Measurements from ENCODE around the gene HS3ST6.

DNA sequence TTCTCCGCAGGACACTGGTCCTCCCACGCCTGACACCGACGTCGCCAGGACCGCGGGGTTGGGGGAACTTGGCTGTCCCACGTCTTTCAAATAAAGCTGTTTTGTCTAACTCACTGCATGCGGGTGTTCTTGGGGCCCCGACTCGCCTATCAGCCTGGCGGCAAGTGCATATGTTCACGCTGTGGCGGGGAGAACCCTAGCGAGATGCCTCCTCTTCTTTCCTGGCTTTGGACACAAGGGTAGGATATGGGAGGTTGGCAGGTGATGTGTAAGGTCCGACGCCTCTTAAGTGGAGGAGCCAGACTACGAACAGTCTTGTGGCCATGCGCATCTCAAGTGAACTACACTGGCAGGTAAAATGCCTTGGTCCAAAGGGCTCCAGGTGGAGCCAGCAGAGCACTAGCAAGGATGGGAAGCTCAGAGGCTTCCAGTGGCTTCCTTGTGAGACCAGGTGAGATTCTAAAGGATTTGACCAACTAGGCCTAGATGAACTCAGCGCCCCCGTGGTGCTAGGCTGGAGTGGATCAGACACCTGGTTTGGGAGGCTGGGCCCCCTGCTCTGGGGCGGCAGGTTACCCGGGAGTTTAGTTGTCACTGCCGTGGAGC is 47.3 kb upstream of the HS3ST6 start:
- TF ChIP-seq POLR2AphosphoS5 (IDR thresholded peaks at IDR 0.05; ENCODE audit: low read depth, low read length) (peak; percentile 26), POLR2A (IDR thresholded peaks at IDR 0.05; ENCODE audit: low read depth, low read length) (no peak; the same call in 1 of the 2 replicates), SPI1 (IDR thresholded peaks at IDR 0.05; ENCODE audit: low read depth, low read length) (no peak), TAF1 (IDR thresholded peaks at IDR 0.05; ENCODE audit: low read depth, low read length) (no peak), POU2F2 (IDR thresholded peaks at IDR 0.05; ENCODE audit: low read depth, low read length) (no peak), PAX5 (IDR thresholded peaks at IDR 0.05; ENCODE audit: insufficient read depth, low read length, severe bottlenecking) (no peak)

All from GM12891 (cell line).